ENCODE measurements around the gene HADH.
"Not testable (repeated sequence)": the region's sequence is repeated elsewhere in the genome, so short reads cannot be mapped to it uniquely, and the experiment has no call there.

Gene HADH

DNA sequence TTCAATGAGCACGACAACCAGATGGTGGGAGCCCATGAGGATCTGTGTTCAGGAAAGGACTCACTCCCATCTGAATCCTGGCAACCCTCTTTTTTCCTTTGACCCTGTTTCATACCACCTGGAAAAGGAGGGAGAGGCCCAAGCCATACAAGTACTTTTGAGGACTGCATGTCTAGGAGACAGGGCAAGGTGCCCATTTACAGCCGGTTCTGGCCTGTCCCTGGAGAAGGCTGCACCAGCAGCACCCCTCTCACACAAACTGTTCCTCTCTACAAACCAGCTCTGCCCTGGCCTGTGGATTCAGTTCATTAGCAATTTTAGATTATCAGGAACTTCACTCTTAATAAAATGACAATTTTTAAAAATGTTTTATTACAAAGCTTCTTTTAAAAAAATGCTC lies 57.5 kb downstream of the HADH start:
- in situ Hi-C loops (cut with HindIII; ENCODE audit: low sequenced_read_pairs) = no loop called here
- no peak for TF ChIP-seq CTCF (IDR thresholded peaks at IDR 0.05; ENCODE audit: low read depth, low read length)
- no peak for DNase-seq (ENCODE audit: low read depth, low spot score)
- no peak overlapping the region for H3K4me3 ChIP-seq (ENCODE audit: low read depth, low read length)

GRCh38 chr4:108048157-108048556 lies 58.5 kb downstream of the HADH start:
- DNase-seq (ENCODE audit: low read depth, low spot score) = no peak
- H3K4me3 ChIP-seq (ENCODE audit: low read depth, low read length) = no peak overlapping the region
- in situ Hi-C loops (cut with HindIII; ENCODE audit: low sequenced_read_pairs) = no loop called here
- TF ChIP-seq CTCF (IDR thresholded peaks at IDR 0.05; ENCODE audit: low read depth, low read length) = no peak

DNA sequence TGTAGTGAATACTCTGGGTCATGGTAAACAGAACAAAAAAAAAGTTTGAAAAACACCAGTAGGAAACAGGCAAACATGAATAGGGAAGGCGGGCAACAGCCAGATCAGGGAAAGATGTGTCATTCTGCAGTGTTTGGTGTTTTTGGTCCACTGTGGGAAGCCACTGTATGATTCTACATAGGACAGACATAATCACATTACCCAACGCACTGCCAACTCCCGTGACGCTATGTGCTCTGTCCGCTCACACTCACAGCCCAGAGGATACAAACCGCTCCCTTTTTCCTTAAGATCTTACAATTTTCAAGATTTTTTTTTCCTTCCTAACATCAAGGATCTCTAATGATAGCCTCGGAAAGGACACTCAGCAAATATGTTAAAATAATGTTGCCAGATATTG lies 59.3 kb downstream of the HADH start:
- DNase-seq (ENCODE audit: low read depth, low spot score) = no peak
- no peak for TF ChIP-seq CTCF (IDR thresholded peaks at IDR 0.05; ENCODE audit: low read depth, low read length)
- in situ Hi-C loops (cut with HindIII; ENCODE audit: low sequenced_read_pairs) = no loop called here
- no peak overlapping the region for H3K4me3 ChIP-seq (ENCODE audit: low read depth, low read length)

GRCh38 chr4:108049406-108049805 lies 59.7 kb downstream of the HADH start:
- DNase-seq (ENCODE audit: low read depth, low spot score) = no peak
- no peak overlapping the region for H3K4me3 ChIP-seq (ENCODE audit: low read depth, low read length)
- in situ Hi-C loops (cut with HindIII; ENCODE audit: low sequenced_read_pairs) = no loop called here
- no peak for TF ChIP-seq CTCF (IDR thresholded peaks at IDR 0.05; ENCODE audit: low read depth, low read length)

DNA sequence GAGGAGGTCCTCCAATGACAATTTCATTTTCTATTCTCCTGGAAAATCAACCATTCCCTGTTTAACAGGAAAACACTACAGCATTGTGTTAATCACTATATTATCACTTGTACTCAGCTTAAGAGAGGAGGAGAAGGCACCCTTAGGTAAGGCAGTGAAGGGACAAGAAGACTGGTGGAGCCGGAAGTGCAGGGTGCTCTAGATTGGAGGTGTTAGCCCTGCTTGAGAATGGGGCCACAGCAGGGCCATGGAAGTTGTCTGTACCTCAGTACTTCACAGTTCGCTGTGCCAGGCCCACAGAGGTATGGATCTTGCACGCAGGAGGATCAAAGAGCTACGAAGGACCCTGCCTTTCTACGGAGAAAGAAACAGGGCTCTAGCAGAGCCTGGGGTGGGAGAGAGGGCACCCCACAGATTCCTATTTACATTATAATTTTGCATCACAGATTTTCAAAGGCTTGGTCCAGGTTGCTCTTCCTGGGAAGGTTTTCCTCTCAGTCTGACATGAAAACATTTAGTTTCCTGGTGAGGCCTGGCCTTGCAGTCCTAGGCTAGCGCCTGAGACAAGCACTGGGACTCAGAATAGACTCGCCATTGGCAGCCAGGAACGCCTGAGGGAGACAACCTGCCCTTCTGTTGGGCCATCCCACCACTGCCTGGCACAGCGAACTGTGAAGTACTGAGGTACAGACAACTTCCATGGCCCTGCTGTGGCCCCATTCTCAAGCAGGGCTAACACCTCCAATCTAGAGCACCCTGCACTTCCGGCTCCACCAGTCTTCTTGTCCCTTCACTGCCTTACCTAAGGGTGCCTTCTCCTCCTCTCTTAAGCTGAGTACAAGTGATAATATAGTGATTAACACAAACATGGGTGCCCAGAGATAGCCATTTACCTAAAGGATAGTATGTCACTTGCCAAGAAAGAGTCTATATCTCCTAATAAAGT lies 60.8 kb downstream of the HADH start:
- DNase-seq (ENCODE audit: low read depth, low spot score); in situ Hi-C loops (cut with HindIII; ENCODE audit: low sequenced_read_pairs); H3K4me3 ChIP-seq (ENCODE audit: low read depth, low read length): not testable (repeated sequence)

- in situ Hi-C loops (cut with HindIII; ENCODE audit: low sequenced_read_pairs) = no loop called here
- TF ChIP-seq CTCF (IDR thresholded peaks at IDR 0.05; ENCODE audit: low read depth, low read length) = no peak
- no peak for DNase-seq (ENCODE audit: low read depth, low spot score)
- H3K4me3 ChIP-seq (ENCODE audit: low read depth, low read length) = no peak overlapping the region
Observed at GRCh38 chr4:108051343-108051742, 61.7 kb downstream of the HADH start.

DNA sequence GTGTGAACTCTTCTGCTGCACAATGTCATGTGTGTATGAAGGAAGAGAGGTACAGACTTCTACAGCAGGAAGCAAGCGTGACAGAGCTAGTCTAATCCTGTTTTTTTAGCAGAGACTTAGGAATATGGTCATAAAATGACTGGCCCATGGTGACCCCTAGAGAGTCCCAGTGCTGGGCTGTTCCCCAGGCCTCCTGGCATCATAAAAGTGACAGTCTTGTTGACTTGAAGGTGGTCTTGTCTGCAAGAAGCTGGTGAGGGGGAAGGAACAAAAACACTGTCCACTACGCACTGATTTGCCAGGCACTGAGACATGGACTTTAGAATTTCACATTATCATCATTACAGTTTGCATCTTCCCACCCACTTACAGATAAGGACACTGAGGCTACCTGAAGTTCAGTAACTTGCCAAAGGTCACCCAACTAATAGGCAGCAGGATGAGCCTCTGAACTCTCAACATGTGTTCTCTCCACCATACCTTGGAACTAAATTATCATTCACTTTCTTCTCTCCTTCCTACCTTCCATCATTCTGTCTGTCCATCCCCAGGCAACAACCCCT lies 63.0 kb downstream of the HADH start:
- in situ Hi-C loops (cut with HindIII; ENCODE audit: low sequenced_read_pairs) = no loop called here
- no peak overlapping the region for H3K4me3 ChIP-seq (ENCODE audit: low read depth, low read length)
- TF ChIP-seq CTCF (IDR thresholded peaks at IDR 0.05; ENCODE audit: low read depth, low read length) = no peak
- no peak for DNase-seq (ENCODE audit: low read depth, low spot score)

All from astrocyte of the spinal cord (primary cell).